Panc1 (cell line): ENCODE results near the gene KCNJ1. TPM values are rescaled to one million over a fixed set of nuclear protein-coding genes. Genes with fewer than 3 reads are reported as not detected.

Experiments
- ATAC-seq: fragments of 200-7000 bp; cut with Tn5 transposase; 2 replicates; pipeline ENCODE4 v1.9.1; 2020; ENCODE audit warnings: mild to moderate bottlenecking, moderate library complexity
- BruUV-seq: library from RNA; stranded (reverse); fragments of 400-500 nt; replicated peaks from 2 replicates; lab custom pipeline; 2021; lab: Mats Ljungman, UMichigan
- CTCF ChIA-PET: fragments of 300-600 bp; sonication (Branson Sonifier 250); formaldehyde crosslinking; loops from one replicate; lab custom pipeline; 2022; ENCODE audit warnings: antibody characterized with exemption; lab: Charles Lee
- POLR2A ChIA-PET: fragments of 300-600 bp; sonication (Branson Sonifier 250); formaldehyde crosslinking; loops from one replicate; lab custom pipeline; 2022; ENCODE audit warnings: antibody characterized with exemption; lab: Charles Lee
- DNase-seq: peaks from one replicate; pipeline ENCODE4 v3.0.0-alpha.2; 2010; ENCODE audit warnings: low read depth, low spot score
- H3K27ac ChIP-seq: 2 replicates; pipeline ENCODE4 v1.5.1; 2011; ENCODE audit warnings: mild to moderate bottlenecking, low read length, inconsistent platforms
- H3K27me3 ChIP-seq: fragments of 200-500 bp; sonication (Bioruptor generic); 2 replicates; pipeline ENCODE4 v1.6.0; 2014; ENCODE audit warnings: low read length, inconsistent platforms; ENCODE audit not compliant: control insufficient read depth, insufficient read depth
- H3K36me3 ChIP-seq: fragments of 200-500 bp; sonication (Bioruptor generic); 2 replicates; pipeline ENCODE4 v1.5.1; 2014; ENCODE audit warnings: inconsistent platforms, mild to moderate bottlenecking, low read length, moderate library complexity; ENCODE audit not compliant: control insufficient read depth, insufficient read depth
- H3K4me1 ChIP-seq: 2 replicates; pipeline ENCODE4 v1.5.1; 2011; ENCODE audit warnings: inconsistent platforms, mild to moderate bottlenecking, low read length, moderate library complexity; ENCODE audit not compliant: control insufficient read depth, insufficient read depth
- H3K4me3 ChIP-seq, 2 experiments: 2 replicates each; pipeline ENCODE4 v1.5.1; 2011 to 2012; ENCODE audit warnings: low read depth in 2 of 2, low read length in 2 of 2, mild to moderate bottlenecking in 2 of 2, inconsistent platforms in 1 of 2, moderate library complexity in 1 of 2
- H3K9me3 ChIP-seq: fragments of 200-500 bp; sonication (Bioruptor generic); 2 replicates; pipeline ENCODE4 v1.5.1; 2014; ENCODE audit warnings: low read depth, mild to moderate bottlenecking, inconsistent platforms, low read length, moderate library complexity; ENCODE audit not compliant: control insufficient read depth, insufficient read depth
- POLR2AphosphoS5 ChIP-seq: IDR thresholded peaks from 2 replicates; pipeline ENCODE4 v1.6.1; 2012; ENCODE audit warnings: mild to moderate bottlenecking, low read depth, low read length, moderate library complexity
- SIN3A ChIP-seq: IDR thresholded peaks from 2 replicates; pipeline ENCODE4 v1.6.1; 2012; ENCODE audit warnings: low read depth, mild to moderate bottlenecking, low read length, moderate library complexity, borderline replicate concordance; ENCODE audit not compliant: insufficient read depth
- TCF7L2 ChIP-seq: IDR thresholded peaks from 2 replicates; pipeline ENCODE4 v1.6.1; 2011; ENCODE audit warnings: mild to moderate bottlenecking, low read depth, low read length, inconsistent platforms
- in situ Hi-C: cut with HindIII; loops from 2 replicates; pipeline ENCODE4 v1.10.0; 2016; ENCODE audit warnings: low sequenced_read_pairs, low pct_unique_long_range_greater_than_20kb
- intact Hi-C: fragments of 100-400 bp; cut with micrococcal nuclease; formaldehyde crosslinking; loops from one replicate; pipeline ENCODE4 v1.10.0; 2022; ENCODE audit not compliant: unreplicated experiment
- total RNA-seq: library from RNA; stranded (reverse); gene quantifications from one replicate; pipeline ENCODE4 v1.2.1, GENCODE V29; 2021; ENCODE audit not compliant: unreplicated experiment
- TF ChIP-seq, protein P1 (sequence below), 2 experiments: IDR thresholded peaks; 2 replicates each; pipeline ENCODE4 v1.6.1; 2011 to 2012; ENCODE audit warnings: low read depth in 2 of 2, control low read depth in 1 of 2, low read length in 1 of 2, mild to moderate bottlenecking in 1 of 2, moderate library complexity in 1 of 2; ENCODE audit not compliant: insufficient read depth in 1 of 2
- TF ChIP-seq, protein P2 (sequence below): fragments of 450-650 bp; IDR thresholded peaks from 2 replicates; pipeline ENCODE4 v1.5.1; 2017; ENCODE audit warnings: mild to moderate bottlenecking

The KCNJ1 gene
- total RNA-seq, 1 experiment from 2014 or later, result not detected

DNA sequence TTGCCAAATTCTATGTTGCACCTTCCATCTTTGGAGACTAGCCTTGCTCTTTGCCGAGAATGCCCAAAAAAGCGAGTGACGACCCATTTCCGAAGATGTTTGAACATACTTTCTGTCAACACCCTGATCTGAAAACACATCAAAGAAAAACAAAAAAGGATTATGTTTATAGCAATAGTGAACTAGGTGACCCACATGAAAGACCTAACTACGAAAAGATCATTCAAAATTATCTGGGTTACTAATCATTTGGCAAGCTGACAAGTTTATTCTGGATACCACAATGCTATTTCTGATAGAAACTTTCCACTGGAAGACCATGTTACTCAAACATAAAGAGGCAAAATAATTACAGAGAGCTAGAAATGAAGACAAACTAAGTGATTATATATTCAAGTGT lies 27.0 kb downstream of the KCNJ1 start:
- no TSS peak for BruUV-seq
- intact Hi-C loops (no loop called here), in situ Hi-C loops (loop anchor here (25.0 kb wide), 1 partner anchor 678 kb away; no protein-coding TSS in a partner anchor)

DNA sequence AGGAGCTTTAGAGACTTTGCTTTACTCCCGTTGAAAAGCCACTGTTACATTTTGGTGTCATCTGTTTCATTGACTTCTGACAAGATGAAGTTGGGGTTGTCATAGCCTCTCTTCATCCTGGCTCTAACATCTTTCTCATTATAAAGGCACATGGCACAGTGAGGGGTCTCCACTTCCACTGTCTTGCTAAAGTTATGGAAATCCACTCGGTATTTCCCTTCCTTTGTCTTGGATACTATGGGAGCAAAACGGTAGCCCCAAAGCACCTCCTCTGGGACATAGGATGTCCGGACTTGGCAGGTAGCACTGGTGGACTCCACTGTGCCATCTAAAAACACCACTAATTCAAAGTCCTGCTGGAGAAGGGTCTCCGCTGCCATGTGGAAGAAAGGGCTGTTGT lies 28.0 kb downstream of the KCNJ1 start:
- Histone ChIP-seq H3K9me3 (no peaks in the 10 kb centered on the region), H3K4me3 (no peak overlapping the region), H3K4me1 (no peaks in the 10 kb centered on the region), H3K27ac (no peak overlapping the region), H3K36me3 (no peaks in the 10 kb centered on the region), H3K27me3 (peaks cover 28% of the 10 kb centered on the region)
- BruUV-seq, result no TSS peak
- in situ Hi-C loops, result loop anchor here (25.0 kb wide), 1 partner anchor 677 kb away; no protein-coding TSS in a partner anchor
- TF ChIP-seq, protein P1, sequence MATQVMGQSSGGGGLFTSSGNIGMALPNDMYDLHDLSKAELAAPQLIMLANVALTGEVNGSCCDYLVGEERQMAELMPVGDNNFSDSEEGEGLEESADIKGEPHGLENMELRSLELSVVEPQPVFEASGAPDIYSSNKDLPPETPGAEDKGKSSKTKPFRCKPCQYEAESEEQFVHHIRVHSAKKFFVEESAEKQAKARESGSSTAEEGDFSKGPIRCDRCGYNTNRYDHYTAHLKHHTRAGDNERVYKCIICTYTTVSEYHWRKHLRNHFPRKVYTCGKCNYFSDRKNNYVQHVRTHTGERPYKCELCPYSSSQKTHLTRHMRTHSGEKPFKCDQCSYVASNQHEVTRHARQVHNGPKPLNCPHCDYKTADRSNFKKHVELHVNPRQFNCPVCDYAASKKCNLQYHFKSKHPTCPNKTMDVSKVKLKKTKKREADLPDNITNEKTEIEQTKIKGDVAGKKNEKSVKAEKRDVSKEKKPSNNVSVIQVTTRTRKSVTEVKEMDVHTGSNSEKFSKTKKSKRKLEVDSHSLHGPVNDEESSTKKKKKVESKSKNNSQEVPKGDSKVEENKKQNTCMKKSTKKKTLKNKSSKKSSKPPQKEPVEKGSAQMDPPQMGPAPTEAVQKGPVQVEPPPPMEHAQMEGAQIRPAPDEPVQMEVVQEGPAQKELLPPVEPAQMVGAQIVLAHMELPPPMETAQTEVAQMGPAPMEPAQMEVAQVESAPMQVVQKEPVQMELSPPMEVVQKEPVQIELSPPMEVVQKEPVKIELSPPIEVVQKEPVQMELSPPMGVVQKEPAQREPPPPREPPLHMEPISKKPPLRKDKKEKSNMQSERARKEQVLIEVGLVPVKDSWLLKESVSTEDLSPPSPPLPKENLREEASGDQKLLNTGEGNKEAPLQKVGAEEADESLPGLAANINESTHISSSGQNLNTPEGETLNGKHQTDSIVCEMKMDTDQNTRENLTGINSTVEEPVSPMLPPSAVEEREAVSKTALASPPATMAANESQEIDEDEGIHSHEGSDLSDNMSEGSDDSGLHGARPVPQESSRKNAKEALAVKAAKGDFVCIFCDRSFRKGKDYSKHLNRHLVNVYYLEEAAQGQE (IDR thresholded peaks at IDR 0.05; ENCODE audit: insufficient read depth in 1 of 2, low read depth in 2 of 2, low read length in 1 of 2), result no peak
- TF ChIP-seq TCF7L2 (no peak), SIN3A (no peak)
- DNase-seq (no peak), ATAC-seq (no peak)
- ChIA-PET CTCF (no interaction called here), POLR2A (no interaction called here)
- intact Hi-C loops, result no loop called here

More for the DNA sequence above, 27.0 kb downstream of the KCNJ1 start:
- Histone ChIP-seq H3K9me3 (no peaks in the 10 kb centered on the region), H3K27ac (no peak overlapping the region), H3K27me3 (peaks cover 28% of the 10 kb centered on the region), H3K4me3 (no peak overlapping the region), H3K36me3 (no peaks in the 10 kb centered on the region), H3K4me1 (no peaks in the 10 kb centered on the region)
- TF ChIP-seq TCF7L2 (no peak), SIN3A (no peak), POLR2AphosphoS5 (no peak)
- TF ChIP-seq, protein P1 (IDR thresholded peaks at IDR 0.05; ENCODE audit: insufficient read depth in 1 of 2, low read depth in 2 of 2, low read length in 1 of 2), result no peak
- TF ChIP-seq, protein P2, sequence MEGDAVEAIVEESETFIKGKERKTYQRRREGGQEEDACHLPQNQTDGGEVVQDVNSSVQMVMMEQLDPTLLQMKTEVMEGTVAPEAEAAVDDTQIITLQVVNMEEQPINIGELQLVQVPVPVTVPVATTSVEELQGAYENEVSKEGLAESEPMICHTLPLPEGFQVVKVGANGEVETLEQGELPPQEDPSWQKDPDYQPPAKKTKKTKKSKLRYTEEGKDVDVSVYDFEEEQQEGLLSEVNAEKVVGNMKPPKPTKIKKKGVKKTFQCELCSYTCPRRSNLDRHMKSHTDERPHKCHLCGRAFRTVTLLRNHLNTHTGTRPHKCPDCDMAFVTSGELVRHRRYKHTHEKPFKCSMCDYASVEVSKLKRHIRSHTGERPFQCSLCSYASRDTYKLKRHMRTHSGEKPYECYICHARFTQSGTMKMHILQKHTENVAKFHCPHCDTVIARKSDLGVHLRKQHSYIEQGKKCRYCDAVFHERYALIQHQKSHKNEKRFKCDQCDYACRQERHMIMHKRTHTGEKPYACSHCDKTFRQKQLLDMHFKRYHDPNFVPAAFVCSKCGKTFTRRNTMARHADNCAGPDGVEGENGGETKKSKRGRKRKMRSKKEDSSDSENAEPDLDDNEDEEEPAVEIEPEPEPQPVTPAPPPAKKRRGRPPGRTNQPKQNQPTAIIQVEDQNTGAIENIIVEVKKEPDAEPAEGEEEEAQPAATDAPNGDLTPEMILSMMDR, result no peak
- POLR2A ChIA-PET, result no interaction called here
- CTCF ChIA-PET, result no interaction called here
- no peak for DNase-seq
- ATAC-seq, result no peak
